Measurements from ENCODE around the gene GLA. TPM values are rescaled to one million over a fixed set of nuclear protein-coding genes. Genes with fewer than 3 reads are reported as not detected.

Gene GLA
- total and polyA plus RNA-seq, 9 of the 15 experiments (the other 6 are each of a cell fraction or from before 2014, with no cell fraction given): 41.7 to 146 (median 73.8) TPM

DNA sequence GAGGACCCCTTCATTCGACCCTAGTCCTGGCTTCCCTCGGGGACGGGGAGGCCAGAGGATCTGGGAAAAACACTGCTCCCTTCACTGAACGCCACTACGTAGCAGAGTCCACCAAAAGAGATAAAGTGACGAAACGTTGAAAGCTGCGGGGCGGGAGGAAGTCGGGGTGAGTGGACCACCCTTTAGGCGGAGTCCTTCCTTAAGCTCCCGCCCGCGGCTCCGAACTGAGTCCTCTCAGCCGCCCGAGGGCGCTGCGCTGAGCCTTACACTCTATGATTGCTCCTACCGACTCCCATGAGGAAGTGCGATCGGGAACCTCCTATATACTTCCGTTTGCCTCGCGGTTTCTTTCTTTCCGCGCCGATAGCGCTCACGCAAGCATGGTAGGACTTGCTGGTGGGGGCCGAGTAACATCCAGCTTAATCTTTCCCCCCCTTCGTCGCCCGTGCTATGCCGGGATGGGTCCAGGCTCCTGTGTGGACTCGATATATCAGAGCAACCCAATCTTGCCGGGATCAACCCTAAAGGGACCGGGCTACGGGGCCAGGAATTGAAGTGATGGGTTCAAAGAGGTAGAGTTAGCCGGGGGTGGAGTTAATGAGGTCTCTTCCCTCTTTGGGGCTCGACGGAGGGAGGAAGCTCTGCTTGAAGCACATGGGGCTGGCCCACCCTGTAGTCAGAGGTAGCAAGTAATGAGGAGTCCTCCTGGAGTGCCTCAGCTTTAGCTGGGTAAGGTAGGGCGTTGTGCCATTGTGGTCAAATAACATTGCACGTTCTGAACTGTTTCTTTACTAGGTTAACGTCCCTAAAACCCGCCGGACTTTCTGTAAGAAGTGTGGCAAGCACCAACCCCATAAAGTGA, 16.8 kb downstream of the GLA start, which contains the start of gene RPL36A (continued):
- peak; percentile 38 for TF ChIP-seq TEAD4 (IDR thresholded peaks at IDR 0.05; ENCODE audit: low read length)
- TF ChIP-seq TEAD4 (CRISPR knock-in tag; IDR thresholded peaks at IDR 0.05; ENCODE audit: borderline replicate concordance): no peak
- no peak for TF ChIP-seq ZKSCAN8 (CRISPR knock-in tag; IDR thresholded peaks at IDR 0.05)
- TF ChIP-seq, protein P1, sequence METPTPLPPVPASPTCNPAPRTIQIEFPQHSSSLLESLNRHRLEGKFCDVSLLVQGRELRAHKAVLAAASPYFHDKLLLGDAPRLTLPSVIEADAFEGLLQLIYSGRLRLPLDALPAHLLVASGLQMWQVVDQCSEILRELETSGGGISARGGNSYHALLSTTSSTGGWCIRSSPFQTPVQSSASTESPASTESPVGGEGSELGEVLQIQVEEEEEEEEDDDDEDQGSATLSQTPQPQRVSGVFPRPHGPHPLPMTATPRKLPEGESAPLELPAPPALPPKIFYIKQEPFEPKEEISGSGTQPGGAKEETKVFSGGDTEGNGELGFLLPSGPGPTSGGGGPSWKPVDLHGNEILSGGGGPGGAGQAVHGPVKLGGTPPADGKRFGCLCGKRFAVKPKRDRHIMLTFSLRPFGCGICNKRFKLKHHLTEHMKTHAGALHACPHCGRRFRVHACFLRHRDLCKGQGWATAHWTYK (CRISPR knock-in tag; IDR thresholded peaks at IDR 0.05): no peak
- TF ChIP-seq ZFX (CRISPR knock-in tag; IDR thresholded peaks at IDR 0.05): peak; percentile 50; the same call in 1 of the 2 replicates
- no peak for TF ChIP-seq ZNF133 (CRISPR knock-in tag; IDR thresholded peaks at IDR 0.05)
- TF ChIP-seq STAT5A (IDR thresholded peaks at IDR 0.05; ENCODE audit: borderline replicate concordance, low read length): peak; percentile 20; the same call in 1 of the 2 replicates
- no peak for TF ChIP-seq RBM17 (IDR thresholded peaks at IDR 0.05; ENCODE audit: borderline replicate concordance, low read depth, low read length)
- TF ChIP-seq, protein P2, sequence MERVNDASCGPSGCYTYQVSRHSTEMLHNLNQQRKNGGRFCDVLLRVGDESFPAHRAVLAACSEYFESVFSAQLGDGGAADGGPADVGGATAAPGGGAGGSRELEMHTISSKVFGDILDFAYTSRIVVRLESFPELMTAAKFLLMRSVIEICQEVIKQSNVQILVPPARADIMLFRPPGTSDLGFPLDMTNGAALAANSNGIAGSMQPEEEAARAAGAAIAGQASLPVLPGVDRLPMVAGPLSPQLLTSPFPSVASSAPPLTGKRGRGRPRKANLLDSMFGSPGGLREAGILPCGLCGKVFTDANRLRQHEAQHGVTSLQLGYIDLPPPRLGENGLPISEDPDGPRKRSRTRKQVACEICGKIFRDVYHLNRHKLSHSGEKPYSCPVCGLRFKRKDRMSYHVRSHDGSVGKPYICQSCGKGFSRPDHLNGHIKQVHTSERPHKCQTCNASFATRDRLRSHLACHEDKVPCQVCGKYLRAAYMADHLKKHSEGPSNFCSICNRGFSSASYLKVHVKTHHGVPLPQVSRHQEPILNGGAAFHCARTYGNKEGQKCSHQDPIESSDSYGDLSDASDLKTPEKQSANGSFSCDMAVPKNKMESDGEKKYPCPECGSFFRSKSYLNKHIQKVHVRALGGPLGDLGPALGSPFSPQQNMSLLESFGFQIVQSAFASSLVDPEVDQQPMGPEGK (CRISPR knock-in tag; IDR thresholded peaks at IDR 0.05; ENCODE audit: borderline replicate concordance): no peak
- peak; percentile 21 for TF ChIP-seq NELFE (IDR thresholded peaks at IDR 0.05; ENCODE audit: insufficient read depth, insufficient read length)
- TF ChIP-seq RBM15 (IDR thresholded peaks at IDR 0.05; ENCODE audit: insufficient read depth, low read length): no peak
- TF ChIP-seq, protein P3, sequence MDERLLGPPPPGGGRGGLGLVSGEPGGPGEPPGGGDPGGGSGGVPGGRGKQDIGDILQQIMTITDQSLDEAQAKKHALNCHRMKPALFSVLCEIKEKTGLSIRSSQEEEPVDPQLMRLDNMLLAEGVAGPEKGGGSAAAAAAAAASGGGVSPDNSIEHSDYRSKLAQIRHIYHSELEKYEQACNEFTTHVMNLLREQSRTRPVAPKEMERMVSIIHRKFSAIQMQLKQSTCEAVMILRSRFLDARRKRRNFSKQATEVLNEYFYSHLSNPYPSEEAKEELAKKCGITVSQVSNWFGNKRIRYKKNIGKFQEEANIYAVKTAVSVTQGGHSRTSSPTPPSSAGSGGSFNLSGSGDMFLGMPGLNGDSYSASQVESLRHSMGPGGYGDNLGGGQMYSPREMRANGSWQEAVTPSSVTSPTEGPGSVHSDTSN (CRISPR knock-in tag; IDR thresholded peaks at IDR 0.05; ENCODE audit: low read depth): no peak
- TF ChIP-seq, protein P3 (tag; conservative IDR thresholded peaks at IDR 0.05; ENCODE audit: low read depth): no peak
- TF ChIP-seq, protein P4, sequence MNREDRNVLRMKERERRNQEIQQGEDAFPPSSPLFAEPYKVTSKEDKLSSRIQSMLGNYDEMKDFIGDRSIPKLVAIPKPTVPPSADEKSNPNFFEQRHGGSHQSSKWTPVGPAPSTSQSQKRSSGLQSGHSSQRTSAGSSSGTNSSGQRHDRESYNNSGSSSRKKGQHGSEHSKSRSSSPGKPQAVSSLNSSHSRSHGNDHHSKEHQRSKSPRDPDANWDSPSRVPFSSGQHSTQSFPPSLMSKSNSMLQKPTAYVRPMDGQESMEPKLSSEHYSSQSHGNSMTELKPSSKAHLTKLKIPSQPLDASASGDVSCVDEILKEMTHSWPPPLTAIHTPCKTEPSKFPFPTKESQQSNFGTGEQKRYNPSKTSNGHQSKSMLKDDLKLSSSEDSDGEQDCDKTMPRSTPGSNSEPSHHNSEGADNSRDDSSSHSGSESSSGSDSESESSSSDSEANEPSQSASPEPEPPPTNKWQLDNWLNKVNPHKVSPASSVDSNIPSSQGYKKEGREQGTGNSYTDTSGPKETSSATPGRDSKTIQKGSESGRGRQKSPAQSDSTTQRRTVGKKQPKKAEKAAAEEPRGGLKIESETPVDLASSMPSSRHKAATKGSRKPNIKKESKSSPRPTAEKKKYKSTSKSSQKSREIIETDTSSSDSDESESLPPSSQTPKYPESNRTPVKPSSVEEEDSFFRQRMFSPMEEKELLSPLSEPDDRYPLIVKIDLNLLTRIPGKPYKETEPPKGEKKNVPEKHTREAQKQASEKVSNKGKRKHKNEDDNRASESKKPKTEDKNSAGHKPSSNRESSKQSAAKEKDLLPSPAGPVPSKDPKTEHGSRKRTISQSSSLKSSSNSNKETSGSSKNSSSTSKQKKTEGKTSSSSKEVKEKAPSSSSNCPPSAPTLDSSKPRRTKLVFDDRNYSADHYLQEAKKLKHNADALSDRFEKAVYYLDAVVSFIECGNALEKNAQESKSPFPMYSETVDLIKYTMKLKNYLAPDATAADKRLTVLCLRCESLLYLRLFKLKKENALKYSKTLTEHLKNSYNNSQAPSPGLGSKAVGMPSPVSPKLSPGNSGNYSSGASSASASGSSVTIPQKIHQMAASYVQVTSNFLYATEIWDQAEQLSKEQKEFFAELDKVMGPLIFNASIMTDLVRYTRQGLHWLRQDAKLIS (CRISPR knock-in tag; IDR thresholded peaks at IDR 0.05): peak; percentile 91; the same call in 1 of the 2 replicates
- TF ChIP-seq, protein P5, sequence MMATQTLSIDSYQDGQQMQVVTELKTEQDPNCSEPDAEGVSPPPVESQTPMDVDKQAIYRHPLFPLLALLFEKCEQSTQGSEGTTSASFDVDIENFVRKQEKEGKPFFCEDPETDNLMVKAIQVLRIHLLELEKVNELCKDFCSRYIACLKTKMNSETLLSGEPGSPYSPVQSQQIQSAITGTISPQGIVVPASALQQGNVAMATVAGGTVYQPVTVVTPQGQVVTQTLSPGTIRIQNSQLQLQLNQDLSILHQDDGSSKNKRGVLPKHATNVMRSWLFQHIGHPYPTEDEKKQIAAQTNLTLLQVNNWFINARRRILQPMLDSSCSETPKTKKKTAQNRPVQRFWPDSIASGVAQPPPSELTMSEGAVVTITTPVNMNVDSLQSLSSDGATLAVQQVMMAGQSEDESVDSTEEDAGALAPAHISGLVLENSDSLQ (IDR thresholded peaks at IDR 0.05): no peak
- TF ChIP-seq RNF2 (IDR thresholded peaks at IDR 0.05): peak; percentile 79; the same call in 1 of the 2 replicates

Measured in K562 (cell line).